Fibroblast of lung (primary cell): ENCODE measurements around the gene GFPT2. TPM values are rescaled to one million over a fixed set of nuclear protein-coding genes. Genes with fewer than 3 reads are reported as not detected.

Experiments
- DNase-seq, 2 donors: peaks; one replicate each; pipeline versions ENCODE4 v3.0.0 to v3.0.0-alpha.2; 2010; ENCODE audit warnings: low read depth in 2 of 2
- H2AFZ ChIP-seq: 2 replicates; pipeline ENCODE4 v1.5.1; 2012; ENCODE audit warnings: low read length, control low read depth, inconsistent platforms
- H3K27ac ChIP-seq: 2 replicates; pipeline ENCODE4 v1.5.1; 2011; ENCODE audit warnings: low read length, control low read depth; ENCODE audit not compliant: insufficient read depth
- H3K27me3 ChIP-seq: 2 replicates; pipeline ENCODE4 v1.5.1; 2011; ENCODE audit warnings: mild to moderate bottlenecking, low read length; ENCODE audit not compliant: control insufficient read depth, insufficient read depth
- H3K36me3 ChIP-seq: 2 replicates; pipeline ENCODE4 v1.5.1; 2011; ENCODE audit warnings: low read length; ENCODE audit not compliant: control insufficient read depth, insufficient read depth
- H3K4me1 ChIP-seq: 2 replicates; pipeline ENCODE4 v1.5.1; 2011; ENCODE audit warnings: low read length; ENCODE audit not compliant: control insufficient read depth, insufficient read depth; ENCODE audit errors: extremely low read depth
- H3K4me2 ChIP-seq: 2 replicates; pipeline ENCODE4 v1.5.1; 2011; ENCODE audit warnings: low read length, control low read depth; ENCODE audit not compliant: insufficient read depth; ENCODE audit errors: extremely low read depth
- H3K4me3 ChIP-seq, 4 experiments: fragments of 200-600 bp in 1 of 4; sonication (generic) in 1 of 4; replicated peaks in 1 of 4; 2 replicates each; pipeline ENCODE4 v1.5.1; 2011 to 2016; ENCODE audit warnings: low read length in 4 of 4, low read depth in 3 of 4, mild to moderate bottlenecking in 3 of 4, control low read depth in 2 of 4, inconsistent platforms in 1 of 4, mixed read lengths in 1 of 4; ENCODE audit not compliant: insufficient read depth in 1 of 4; ENCODE audit errors: control extremely low read depth in 1 of 4
- H3K79me2 ChIP-seq: 2 replicates; pipeline ENCODE4 v1.5.1; 2012; ENCODE audit warnings: mild to moderate bottlenecking, low read length, inconsistent platforms; ENCODE audit not compliant: control insufficient read depth, insufficient read depth
- H3K9ac ChIP-seq: 2 replicates; pipeline ENCODE4 v1.5.1; 2011; ENCODE audit warnings: mild to moderate bottlenecking, low read length, control low read depth; ENCODE audit not compliant: insufficient read depth
- H3K9me3 ChIP-seq: 2 replicates; pipeline ENCODE4 v1.5.1; 2012; ENCODE audit warnings: low read depth, low read length; ENCODE audit not compliant: control insufficient read depth, insufficient read depth
- H4K20me1 ChIP-seq: 2 replicates; pipeline ENCODE4 v1.5.1; 2011; ENCODE audit warnings: low read length; ENCODE audit not compliant: control insufficient read depth, insufficient read depth; ENCODE audit errors: extremely low read depth
- CTCF ChIP-seq, 2 donors: IDR thresholded peaks in 1 of 2; conservative IDR thresholded peaks in 1 of 2; 1 replicate in 1 of 2; 2 replicates in 1 of 2; pipeline ENCODE4 v1.5.1; 2011 to 2012; ENCODE audit warnings: low read length in 2 of 2, control low read depth in 1 of 2, inconsistent platforms in 1 of 2, low read depth in 1 of 2, mild to moderate bottlenecking in 1 of 2
- EZH2 ChIP-seq: IDR thresholded peaks from 2 replicates; pipeline ENCODE4 v1.5.1; 2012; ENCODE audit warnings: low read length, control low read depth, mild to moderate bottlenecking; ENCODE audit errors: missing control alignments
- polyA plus RNA-seq, 2 donors: library from polyadenylated mRNA; depleted of rRNA in 1 of 2; stranded (reverse) in 1 of 2; unstranded in 1 of 2; fragments of >200 nt; gene quantifications; 2 replicates each; pipeline ENCODE4 v1.2.1, GENCODE V29; 2011 to 2012; ENCODE audit warnings: missing spikeins in 1 of 2
- total RNA-seq: library from RNA; depleted of rRNA; stranded (reverse); fragments of >200 nt; gene quantifications from 2 replicates; pipeline ENCODE4 v1.2.1, GENCODE V29; 2014

Gene GFPT2
- total and polyA plus RNA-seq, 2 donors (not counting 1 experiment from before 2014, with no cell fraction given) = 6.1 to 19.3 TPM

GRCh38 chr5:180335614-180336233 lies 17.4 kb downstream of the GFPT2 start:
- Histone ChIP-seq H3K9ac (no peak overlapping the region), H3K27ac (no peak overlapping the region), H4K20me1 (no peaks in the 10 kb centered on the region), H2AFZ (no peak overlapping the region), H3K4me2 (no peak overlapping the region), H3K36me3 (peaks cover 2% of the 10 kb centered on the region), H3K9me3 (no peaks in the 10 kb centered on the region), H3K27me3 (no peaks in the 10 kb centered on the region), H3K4me1 (peaks cover 7% of the 10 kb centered on the region), H3K79me2 (no peaks in the 10 kb centered on the region), H3K4me3 (no peak overlapping the region)
- DNase-seq = no peak
- TF ChIP-seq EZH2 = no peak
- no peak for TF ChIP-seq CTCF (conservative IDR thresholded peaks at IDR 0.05 in 1 of 2, IDR thresholded peaks at IDR 0.05 in 1 of 2; ENCODE audit: low read depth in 1 of 2, low read length in 2 of 2)

- Histone ChIP-seq H4K20me1 (no peaks in the 10 kb centered on the region), H3K27me3 (no peaks in the 10 kb centered on the region), H3K27ac (no peak overlapping the region), H3K36me3 (peaks cover 2% of the 10 kb centered on the region), H3K9me3 (no peaks in the 10 kb centered on the region), H3K4me2 (no peak overlapping the region), H3K9ac (no peak overlapping the region), H3K79me2 (no peaks in the 10 kb centered on the region), H3K4me3 (no peak overlapping the region), H2AFZ (no peak overlapping the region), H3K4me1 (peaks cover 10% of the 10 kb centered on the region)
- no peak for TF ChIP-seq CTCF (conservative IDR thresholded peaks at IDR 0.05 in 1 of 2, IDR thresholded peaks at IDR 0.05 in 1 of 2; ENCODE audit: low read depth in 1 of 2, low read length in 2 of 2)
- DNase-seq = no peak
Measured at GRCh38 chr5:180334751-180335613, 18.2 kb downstream of the GFPT2 start.

GRCh38 chr5:180334176-180334575 lies 19.0 kb downstream of the GFPT2 start:
- peaks cover 10% of the 10 kb centered on the region for H3K4me1 ChIP-seq
- H3K27me3 ChIP-seq = no peaks in the 10 kb centered on the region
- peaks cover 2% of the 10 kb centered on the region for H3K36me3 ChIP-seq
- H4K20me1 ChIP-seq = no peaks in the 10 kb centered on the region
- no peak for TF ChIP-seq EZH2
- H3K9me3 ChIP-seq = no peaks in the 10 kb centered on the region
- H2AFZ ChIP-seq = no peak overlapping the region
- DNase-seq = no peak
- no peak overlapping the region for H3K4me2 ChIP-seq
- no peak overlapping the region for H3K9ac ChIP-seq
- no peak overlapping the region for H3K27ac ChIP-seq
- H3K4me3 ChIP-seq = no peak overlapping the region
- no peaks in the 10 kb centered on the region for H3K79me2 ChIP-seq
